Activated CD8-positive, alpha-beta T cell treated with anti-CD3 and anti-CD28 coated beads for 36 hours (primary cell): ENCODE results near the gene IMPG2. TPM values are rescaled to one million over a fixed set of nuclear protein-coding genes. Genes with fewer than 3 reads are reported as not detected.

Experiments used
- ATAC-seq: fragments of 200-7000 bp; cut with Tn5 transposase; one replicate; pipeline ENCODE4 v1.10.0; 2021; ENCODE audit warnings: mild to moderate bottlenecking, moderate library complexity
- CTCF ChIA-PET: fragments of 350-600 bp; sonication (Branson Sonifier 250); formaldehyde crosslinking; loops from one replicate; lab custom pipeline; 2021; ENCODE audit warnings: antibody characterized with exemption; lab: Charles Lee
- POLR2A ChIA-PET: fragments of 350-600 bp; sonication (Branson Sonifier 250); formaldehyde crosslinking; loops from one replicate; lab custom pipeline; 2021; ENCODE audit warnings: antibody characterized with exemption; lab: Charles Lee
- DNase-seq: peaks from one replicate; pipeline ENCODE4 v3.0.0-alpha.2; 2020
- H3K27ac Mint-ChIP-seq: one replicate; pipeline ENCODE4 v1.8.0; 2021; ENCODE audit warnings: mild to moderate bottlenecking, mixed read lengths
- H3K27me3 Mint-ChIP-seq: one replicate; pipeline ENCODE4 v1.8.0; 2021; ENCODE audit warnings: mixed read lengths
- H3K36me3 Mint-ChIP-seq: one replicate; pipeline ENCODE4 v1.8.0; 2021; ENCODE audit warnings: low read depth, mixed read lengths
- H3K4me1 Mint-ChIP-seq: one replicate; pipeline ENCODE4 v1.8.0; 2021; ENCODE audit warnings: low read depth, mixed read lengths
- H3K4me3 Mint-ChIP-seq: one replicate; pipeline ENCODE4 v1.8.0; 2021; ENCODE audit warnings: mild to moderate bottlenecking, moderate library complexity, mixed read lengths
- H3K9me3 Mint-ChIP-seq: one replicate; pipeline ENCODE4 v1.8.0; 2021; ENCODE audit warnings: mixed read lengths
- intact Hi-C: fragments of 100-400 bp; cut with micrococcal nuclease; formaldehyde crosslinking; loops from one replicate; pipeline ENCODE4 v1.10.0; 2022
- total RNA-seq, 2 experiments: library from RNA; stranded (reverse); gene quantifications; one replicate each; pipeline ENCODE4 v1.2.3, GENCODE V29; 2021
- TF ChIP-seq, protein P1 (sequence below): fragments of 200-600 bp; IDR thresholded peaks from one replicate; pipeline ENCODE4 v1.8.0; 2022; ENCODE audit warnings: antibody characterized with exemption, mild to moderate bottlenecking

Gene IMPG2
- total RNA-seq, 2 experiments from 2014 or later = 0.13 to 0.14 TPM

- H3K27me3 Mint-ChIP-seq = no peaks in the 10 kb centered on the region
- TF ChIP-seq, protein P1, sequence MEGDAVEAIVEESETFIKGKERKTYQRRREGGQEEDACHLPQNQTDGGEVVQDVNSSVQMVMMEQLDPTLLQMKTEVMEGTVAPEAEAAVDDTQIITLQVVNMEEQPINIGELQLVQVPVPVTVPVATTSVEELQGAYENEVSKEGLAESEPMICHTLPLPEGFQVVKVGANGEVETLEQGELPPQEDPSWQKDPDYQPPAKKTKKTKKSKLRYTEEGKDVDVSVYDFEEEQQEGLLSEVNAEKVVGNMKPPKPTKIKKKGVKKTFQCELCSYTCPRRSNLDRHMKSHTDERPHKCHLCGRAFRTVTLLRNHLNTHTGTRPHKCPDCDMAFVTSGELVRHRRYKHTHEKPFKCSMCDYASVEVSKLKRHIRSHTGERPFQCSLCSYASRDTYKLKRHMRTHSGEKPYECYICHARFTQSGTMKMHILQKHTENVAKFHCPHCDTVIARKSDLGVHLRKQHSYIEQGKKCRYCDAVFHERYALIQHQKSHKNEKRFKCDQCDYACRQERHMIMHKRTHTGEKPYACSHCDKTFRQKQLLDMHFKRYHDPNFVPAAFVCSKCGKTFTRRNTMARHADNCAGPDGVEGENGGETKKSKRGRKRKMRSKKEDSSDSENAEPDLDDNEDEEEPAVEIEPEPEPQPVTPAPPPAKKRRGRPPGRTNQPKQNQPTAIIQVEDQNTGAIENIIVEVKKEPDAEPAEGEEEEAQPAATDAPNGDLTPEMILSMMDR = no peak
- ChIA-PET CTCF (no interaction called here), POLR2A (no interaction called here)
- H3K4me1 Mint-ChIP-seq = no peaks in the 10 kb centered on the region
- no peak overlapping the region for H3K27ac Mint-ChIP-seq
- no peak overlapping the region for H3K4me3 Mint-ChIP-seq
- H3K36me3 Mint-ChIP-seq = peaks cover 11% of the 10 kb centered on the region
- ATAC-seq (no peak), DNase-seq (no peak)
- no peaks in the 10 kb centered on the region for H3K9me3 Mint-ChIP-seq
- intact Hi-C loops = no loop called here
These were observed 8.8 kb upstream of the IMPG2 start for GRCh38 chr3:101329016-101329673.

DNA sequence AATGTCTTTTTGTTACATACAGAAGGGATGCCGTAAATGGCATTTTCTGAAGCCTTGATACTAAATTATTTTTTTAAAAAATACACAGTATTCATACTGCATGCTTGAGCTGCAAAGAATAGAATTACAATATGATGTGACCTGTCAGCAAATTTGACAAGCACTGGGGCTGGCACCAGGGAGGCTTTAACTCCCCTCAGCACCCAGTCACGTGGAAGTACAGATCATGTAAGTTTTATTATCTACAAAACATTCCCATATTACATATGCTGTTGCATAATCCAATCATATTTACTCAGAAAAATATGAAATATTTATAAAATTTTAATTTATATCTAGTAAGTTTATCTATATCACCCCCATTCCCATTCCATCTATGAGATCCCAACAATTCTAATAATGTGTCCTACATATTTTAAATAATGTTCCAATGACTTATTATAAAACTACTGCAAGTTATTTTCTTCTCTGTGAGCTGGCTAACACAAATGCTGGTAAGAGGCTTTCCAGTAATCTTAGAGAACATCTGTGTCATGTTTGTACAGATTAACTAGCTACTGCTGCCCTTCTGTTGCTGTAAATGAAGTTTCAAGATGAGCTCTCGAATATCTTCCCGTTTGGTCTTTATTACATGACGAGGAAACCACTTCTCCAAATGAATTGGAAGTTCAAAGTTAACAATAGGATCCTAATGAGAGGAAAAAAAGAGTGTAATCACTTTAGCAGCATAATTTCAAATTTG, 5.2 kb upstream of the IMPG2 start:
- Mint-ChIP-seq H3K27me3 (no peaks in the 10 kb centered on the region), H3K36me3 (peaks cover 9% of the 10 kb centered on the region), H3K27ac (no peak overlapping the region), H3K9me3 (no peaks in the 10 kb centered on the region), H3K4me1 (no peaks in the 10 kb centered on the region), H3K4me3 (no peak overlapping the region)
- POLR2A ChIA-PET = no interaction called here
- intact Hi-C loops = no loop called here
- no peak for ATAC-seq
- no peak for DNase-seq
- CTCF ChIA-PET = interaction anchor here (0.6 to 1.0 kb wide), 2 partner anchors 47 to 230 kb away, joined by 3 read pairs; no protein-coding TSS in a partner anchor
- TF ChIP-seq, protein P1 = no peak

- Mint-ChIP-seq H3K9me3 (no peaks in the 10 kb centered on the region), H3K4me3 (no peak overlapping the region), H3K36me3 (no peaks in the 10 kb centered on the region), H3K4me1 (no peaks in the 10 kb centered on the region), H3K27ac (no peak overlapping the region), H3K27me3 (no peaks in the 10 kb centered on the region)
- TF ChIP-seq, protein P1 = no peak
- ChIA-PET CTCF (interaction anchor here (0.7 to 1.8 kb wide), 3 partner anchors 15 to 659 kb away, joined by 3 to 4 read pairs (median 4); no protein-coding TSS in a partner anchor), POLR2A (interaction anchor here (1.0 kb wide), 1 partner anchor 15 kb away, joined by 4 read pairs; no protein-coding TSS in a partner anchor)
- intact Hi-C loops = no loop called here
- DNase-seq = no peak
- no peak for ATAC-seq
These were observed 844 bp downstream of the IMPG2 start for GRCh38 chr3:101319531-101319930.

GRCh38 chr3:101312545-101312944, 7.8 kb downstream of the IMPG2 start:
- Mint-ChIP-seq H3K9me3 (peaks cover 19% of the 10 kb centered on the region), H3K4me1 (no peaks in the 10 kb centered on the region), H3K27me3 (no peaks in the 10 kb centered on the region), H3K36me3 (peaks cover 18% of the 10 kb centered on the region), H3K4me3 (no peak overlapping the region), H3K27ac (no peak overlapping the region)
- intact Hi-C loops = no loop called here
- TF ChIP-seq, protein P1 = no peak
- ChIA-PET CTCF (no interaction called here), POLR2A (no interaction called here)
- DNase-seq = no peak
- ATAC-seq = no peak

DNA sequence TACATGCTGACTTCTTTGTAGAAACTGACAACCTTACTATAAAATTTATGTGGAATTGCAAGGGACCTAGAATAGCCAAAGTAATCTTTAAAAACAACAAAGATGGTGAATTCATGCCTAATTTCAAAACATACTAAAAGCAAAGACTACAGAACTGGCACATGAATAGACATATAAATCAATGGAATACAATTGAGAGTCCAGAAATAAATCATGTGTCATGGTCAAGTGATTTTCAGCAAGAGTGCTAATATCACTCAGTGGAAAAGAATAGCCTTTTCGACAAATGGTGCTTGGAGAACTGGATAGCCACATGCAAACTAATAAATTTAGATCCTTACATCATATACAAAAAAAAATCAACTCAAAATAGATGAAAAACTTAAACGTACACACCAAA, 8.7 kb downstream of the IMPG2 start:
- intact Hi-C loops = no loop called here
- H3K27me3 Mint-ChIP-seq = no peaks in the 10 kb centered on the region
- ATAC-seq (no peak), DNase-seq (no peak)
- CTCF ChIA-PET = interaction anchor here (1.0 kb wide), 1 partner anchor 9 kb away, joined by 3 read pairs; no protein-coding TSS in a partner anchor
- peaks cover 23% of the 10 kb centered on the region for H3K9me3 Mint-ChIP-seq
- POLR2A ChIA-PET = no interaction called here
- no peak overlapping the region for H3K4me3 Mint-ChIP-seq
- no peaks in the 10 kb centered on the region for H3K4me1 Mint-ChIP-seq
- peaks cover 21% of the 10 kb centered on the region for H3K36me3 Mint-ChIP-seq
- TF ChIP-seq, protein P1 = no peak
- H3K27ac Mint-ChIP-seq = no peak overlapping the region
